Measurements from ENCODE around the gene KRTAP22-1.

GRCh38 chr21:30580132-30580531 is 20.8 kb upstream of the KRTAP22-1 start:
- TF ChIP-seq ELF1 (CRISPR knock-in tag; IDR thresholded peaks at IDR 0.05) (no peak), KLF6 (CRISPR knock-in tag; IDR thresholded peaks at IDR 0.05) (no peak), DNMT1 (CRISPR knock-in tag; IDR thresholded peaks at IDR 0.05) (no peak), HCFC1 (IDR thresholded peaks at IDR 0.05; ENCODE audit: low read depth, low read length) (no peak), THAP7 (CRISPR knock-in tag; IDR thresholded peaks at IDR 0.05) (no peak), ASH2L (IDR thresholded peaks at IDR 0.05; ENCODE audit: insufficient read length, low read depth, low read length) (no peak), ZBTB1 (CRISPR knock-in tag; IDR thresholded peaks at IDR 0.05; ENCODE audit: borderline replicate concordance) (no peak), JUND (CRISPR knock-in tag; IDR thresholded peaks at IDR 0.05) (no peak), ZBTB7A (CRISPR knock-in tag; IDR thresholded peaks at IDR 0.05) (no peak), PTBP1 (IDR thresholded peaks at IDR 0.05; ENCODE audit: low read depth, low read length, poor library complexity, severe bottlenecking) (no peak), POLR2A (IDR thresholded peaks at IDR 0.05; ENCODE audit: insufficient read depth in 1 of 2, low read depth in 2 of 2, low read length in 2 of 2) (no peak)
- TF ChIP-seq, protein P1, sequence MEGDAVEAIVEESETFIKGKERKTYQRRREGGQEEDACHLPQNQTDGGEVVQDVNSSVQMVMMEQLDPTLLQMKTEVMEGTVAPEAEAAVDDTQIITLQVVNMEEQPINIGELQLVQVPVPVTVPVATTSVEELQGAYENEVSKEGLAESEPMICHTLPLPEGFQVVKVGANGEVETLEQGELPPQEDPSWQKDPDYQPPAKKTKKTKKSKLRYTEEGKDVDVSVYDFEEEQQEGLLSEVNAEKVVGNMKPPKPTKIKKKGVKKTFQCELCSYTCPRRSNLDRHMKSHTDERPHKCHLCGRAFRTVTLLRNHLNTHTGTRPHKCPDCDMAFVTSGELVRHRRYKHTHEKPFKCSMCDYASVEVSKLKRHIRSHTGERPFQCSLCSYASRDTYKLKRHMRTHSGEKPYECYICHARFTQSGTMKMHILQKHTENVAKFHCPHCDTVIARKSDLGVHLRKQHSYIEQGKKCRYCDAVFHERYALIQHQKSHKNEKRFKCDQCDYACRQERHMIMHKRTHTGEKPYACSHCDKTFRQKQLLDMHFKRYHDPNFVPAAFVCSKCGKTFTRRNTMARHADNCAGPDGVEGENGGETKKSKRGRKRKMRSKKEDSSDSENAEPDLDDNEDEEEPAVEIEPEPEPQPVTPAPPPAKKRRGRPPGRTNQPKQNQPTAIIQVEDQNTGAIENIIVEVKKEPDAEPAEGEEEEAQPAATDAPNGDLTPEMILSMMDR (CRISPR knock-in tag; IDR thresholded peaks at IDR 0.05) = no peak
